Smooth muscle cell of the brain vasculature (primary cell): ENCODE measurements around the gene CACHD1.

Source experiments
- DNase-seq: peaks from one replicate; pipeline ENCODE4 v3.0.0-alpha.2; 2012; ENCODE audit warnings: low read depth, low spot score

The CACHD1 gene

DNA sequence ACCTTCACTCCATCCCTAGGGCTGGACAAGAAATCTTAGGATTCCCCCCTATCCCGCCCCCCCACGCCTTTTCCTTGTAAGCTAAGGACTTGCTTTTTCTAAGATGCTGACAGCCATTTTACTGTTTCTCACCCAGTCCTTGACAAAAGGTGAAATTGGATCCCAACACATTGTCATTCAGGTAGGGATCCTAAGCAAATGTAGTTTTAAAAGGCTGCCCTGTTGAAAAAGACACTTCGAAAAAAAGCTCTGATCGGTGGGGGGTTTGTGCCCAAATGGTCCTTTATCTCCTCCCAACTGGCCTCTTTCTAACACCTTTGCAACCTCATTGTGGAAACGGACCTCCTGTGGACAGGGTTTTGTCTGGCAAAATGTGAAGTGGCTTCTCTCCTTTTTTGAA is 2.9 kb downstream of the CACHD1 start:
- no peak for DNase-seq

DNA sequence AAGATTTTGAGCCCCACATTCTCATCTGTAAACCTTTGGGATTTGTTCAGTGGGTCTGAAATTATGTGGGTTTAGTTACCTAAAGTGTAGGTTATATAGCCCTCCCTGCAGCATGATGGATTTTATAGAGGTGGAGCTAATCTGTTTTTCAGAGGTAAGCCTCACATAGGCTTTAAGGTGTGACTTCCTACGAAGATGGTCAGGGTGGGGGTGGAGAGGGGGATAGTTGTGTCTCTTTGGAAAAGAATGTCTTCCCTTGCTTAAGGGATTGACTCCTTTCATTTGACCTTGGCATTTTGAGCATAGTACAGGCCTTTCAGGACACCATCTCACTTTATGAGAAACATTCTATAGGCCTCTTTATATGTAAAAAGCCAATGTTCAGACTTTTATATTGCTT is 3.4 kb downstream of the CACHD1 start:
- no peak for DNase-seq

DNA sequence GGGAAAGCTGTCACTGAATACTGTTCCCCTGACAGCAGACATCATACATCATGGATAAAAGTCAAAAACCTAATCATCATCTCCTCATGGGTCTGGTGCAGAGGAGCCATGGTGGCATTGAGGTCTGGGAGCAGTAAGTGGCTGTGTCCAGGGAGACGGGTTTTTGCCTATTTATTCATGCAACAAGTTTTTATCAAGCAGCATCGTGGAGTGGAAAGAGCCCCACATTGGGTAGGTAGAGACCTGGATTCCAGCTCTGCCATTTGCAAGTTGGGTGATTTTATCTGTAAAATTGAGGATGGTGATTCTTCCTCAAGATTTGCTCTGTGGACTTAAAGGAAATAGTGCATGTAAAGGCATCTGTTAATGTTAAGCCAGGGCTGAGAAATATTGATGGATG is 4.2 kb downstream of the CACHD1 start:
- no peak for DNase-seq

DNA sequence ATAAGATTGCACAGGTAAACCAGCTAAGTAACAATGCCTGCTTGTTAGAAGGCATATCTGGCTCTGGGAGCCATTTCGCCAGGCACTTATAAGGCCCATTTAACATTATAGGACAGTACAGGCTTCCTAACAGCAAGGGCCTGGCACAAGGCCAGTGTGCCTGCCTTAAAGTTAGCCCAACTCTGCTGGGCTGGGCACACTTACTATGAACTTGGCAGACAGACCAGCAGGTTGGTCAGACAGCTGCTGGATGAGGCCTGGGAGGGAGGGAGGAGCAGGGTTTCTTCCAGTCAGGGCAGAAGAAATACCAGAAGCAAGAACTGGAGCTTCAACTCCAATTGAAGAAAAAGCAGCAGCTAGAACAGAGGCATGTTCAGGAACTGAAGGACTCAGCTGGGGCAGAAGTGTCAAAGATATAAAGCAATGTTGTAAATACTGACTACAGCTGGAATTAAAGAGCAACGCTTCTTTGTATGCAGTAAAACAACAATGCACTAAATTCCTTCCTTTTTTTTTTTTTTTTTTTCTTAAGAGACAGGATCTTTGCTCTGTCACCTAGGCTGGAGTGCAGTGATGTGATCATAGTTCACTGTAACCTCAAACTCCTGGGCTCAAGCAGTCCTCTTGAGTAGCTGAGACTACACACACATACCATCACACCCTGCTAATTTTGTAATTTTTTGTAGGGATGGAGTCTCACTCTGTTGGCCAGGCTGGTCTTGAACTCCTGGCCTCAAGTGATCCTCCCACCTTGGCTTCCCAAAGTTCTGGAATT is 4.9 kb downstream of the CACHD1 start:
- no peak for DNase-seq

DNA sequence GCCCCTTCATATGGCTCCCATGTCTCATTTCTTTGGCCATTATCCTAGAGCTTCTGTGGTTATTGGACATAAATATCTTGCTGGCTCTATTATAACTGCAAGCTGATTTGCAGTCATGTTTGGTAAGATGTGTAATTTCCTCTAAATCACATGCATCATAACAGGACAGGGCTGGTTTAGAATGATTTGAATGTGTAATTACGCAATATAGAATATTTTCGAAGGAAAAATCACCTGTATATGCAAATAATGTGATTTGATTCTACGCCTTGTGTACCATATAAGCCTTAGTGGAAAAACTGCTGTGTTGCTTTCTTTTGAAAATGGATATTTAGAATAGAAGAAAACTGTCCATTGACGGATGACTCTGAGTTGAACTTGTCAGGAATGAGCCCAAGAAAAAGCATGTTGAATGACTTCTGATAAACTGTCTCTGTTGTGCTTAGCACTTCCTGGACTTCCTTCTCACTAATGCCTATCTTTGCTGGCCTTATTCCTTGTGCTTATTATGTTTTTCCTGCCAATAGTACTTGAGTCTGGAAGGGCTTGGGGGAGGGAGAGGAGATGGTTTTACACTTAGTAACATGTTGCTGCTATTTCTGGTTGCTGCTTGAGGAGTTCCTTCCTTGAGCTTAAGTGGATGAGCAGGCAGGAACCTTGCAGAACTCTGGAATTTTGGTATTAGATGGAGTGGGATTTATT is 6.5 kb downstream of the CACHD1 start:
- DNase-seq = no peak

DNA sequence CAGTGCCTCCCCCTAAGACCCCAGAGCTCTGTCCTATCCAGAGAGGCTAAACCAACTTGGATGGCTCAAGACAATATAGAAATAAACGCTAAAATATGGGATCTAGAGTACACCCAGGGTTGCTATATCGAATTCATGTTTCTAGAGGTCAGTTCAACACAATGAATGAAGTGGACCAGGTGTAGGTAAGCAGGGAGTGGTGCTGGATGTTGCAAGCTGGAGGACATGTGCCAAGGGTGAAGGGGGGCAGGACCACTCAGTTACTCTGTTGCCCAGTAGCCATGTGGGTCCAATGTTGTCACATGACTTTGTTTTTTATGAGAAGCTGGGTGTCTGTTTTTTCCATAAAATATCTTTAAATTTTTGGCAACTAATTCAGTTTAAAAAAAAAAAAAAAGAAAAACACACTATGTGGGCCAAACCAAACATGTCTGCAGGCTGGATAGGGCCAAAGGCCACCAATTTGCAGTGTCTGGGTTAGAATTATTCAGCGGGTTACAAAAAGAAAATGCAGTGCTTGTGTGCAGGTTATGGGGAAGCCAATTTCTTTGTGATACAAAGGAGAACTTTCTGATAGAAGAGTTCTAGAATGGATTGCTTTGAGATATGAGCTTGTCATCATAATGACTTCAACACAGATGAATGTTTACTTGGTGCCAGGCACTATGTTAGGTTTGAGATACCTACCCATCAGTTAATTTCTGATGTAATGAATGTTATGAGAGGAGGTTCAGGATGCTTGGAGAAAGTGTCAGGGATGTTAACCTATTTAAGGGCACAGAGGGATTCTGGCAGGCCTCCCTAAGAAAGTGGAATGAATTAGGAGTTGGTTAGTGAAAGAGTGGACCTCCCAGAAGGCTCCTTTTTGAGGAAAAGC is 8.9 kb downstream of the CACHD1 start:
- DNase-seq = no peak

DNA sequence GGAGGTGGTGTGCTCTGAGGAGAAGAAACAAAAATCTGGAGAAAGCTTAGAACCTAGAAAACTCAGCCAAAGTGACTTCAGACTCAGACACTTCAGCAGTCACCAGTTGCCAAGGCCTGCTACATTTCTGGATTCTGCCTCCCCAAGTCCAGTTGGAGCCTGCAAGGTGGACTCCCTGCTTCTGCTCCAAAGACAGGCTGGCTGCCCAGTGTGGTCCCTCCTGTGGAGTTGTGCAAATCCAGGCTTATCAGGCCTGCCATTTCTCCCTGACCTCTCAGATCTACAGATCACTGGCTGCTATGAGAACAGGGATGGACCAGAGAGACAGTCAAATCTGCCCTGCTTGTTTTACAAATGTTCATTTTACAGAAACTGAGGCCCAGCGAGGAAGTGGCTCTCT is 9.9 kb downstream of the CACHD1 start:
- DNase-seq = no peak

DNA sequence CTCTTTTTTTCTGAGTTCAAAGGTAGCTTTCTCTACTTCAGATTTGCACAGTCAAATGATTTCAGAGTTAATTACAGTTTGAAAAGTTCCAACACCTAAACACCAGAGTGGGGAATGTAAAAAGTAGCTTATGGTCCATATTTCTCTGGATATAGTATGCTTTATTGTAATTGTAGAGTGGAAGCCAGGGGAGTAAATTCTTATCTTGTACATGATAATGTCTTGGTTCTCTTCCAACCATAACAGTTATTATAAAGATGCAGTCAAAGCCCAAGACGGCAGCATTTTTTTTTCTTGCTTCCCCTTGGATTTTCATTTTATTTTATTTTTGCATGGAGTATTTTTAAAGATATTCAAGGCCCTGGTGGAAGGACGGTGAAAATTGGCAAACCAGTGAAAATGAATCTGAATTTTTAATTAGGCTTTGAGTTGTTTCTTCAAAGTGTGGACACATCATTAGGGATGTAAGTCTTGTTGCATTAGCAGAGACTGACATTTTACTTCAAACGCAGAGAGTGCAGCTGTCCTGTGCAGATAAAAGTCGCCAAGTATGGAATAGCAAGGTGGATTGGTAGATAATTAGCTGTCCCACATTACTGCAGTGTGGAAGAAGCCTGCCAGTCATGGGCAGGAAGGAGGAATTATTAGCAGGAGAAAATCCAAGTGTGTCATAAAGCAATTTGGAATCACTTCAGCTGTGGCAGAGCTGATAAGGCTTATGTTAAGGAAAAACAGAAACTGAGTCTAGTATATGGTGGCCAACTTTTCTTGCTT is 11.3 kb downstream of the CACHD1 start:
- DNase-seq = no peak

DNA sequence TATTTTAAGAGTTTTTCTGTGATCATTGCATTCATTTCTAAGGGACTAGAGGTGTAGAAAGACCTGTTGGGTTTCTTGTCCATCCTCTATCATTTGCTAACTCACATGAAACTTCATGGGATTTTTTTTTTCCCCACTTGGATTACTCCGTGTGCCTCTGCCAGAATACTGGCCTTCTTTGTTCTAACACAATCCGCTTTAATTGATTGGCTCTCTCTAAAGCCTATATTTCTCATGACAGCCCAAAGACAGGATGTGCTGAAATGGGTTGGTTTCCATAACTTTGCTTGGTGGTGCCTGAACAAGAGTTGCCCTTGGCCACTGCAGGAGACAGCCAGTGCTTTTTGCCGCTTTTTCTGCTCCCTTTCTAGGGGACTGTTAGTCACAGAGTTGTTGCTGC is 12.2 kb downstream of the CACHD1 start:
- DNase-seq = no peak

DNA sequence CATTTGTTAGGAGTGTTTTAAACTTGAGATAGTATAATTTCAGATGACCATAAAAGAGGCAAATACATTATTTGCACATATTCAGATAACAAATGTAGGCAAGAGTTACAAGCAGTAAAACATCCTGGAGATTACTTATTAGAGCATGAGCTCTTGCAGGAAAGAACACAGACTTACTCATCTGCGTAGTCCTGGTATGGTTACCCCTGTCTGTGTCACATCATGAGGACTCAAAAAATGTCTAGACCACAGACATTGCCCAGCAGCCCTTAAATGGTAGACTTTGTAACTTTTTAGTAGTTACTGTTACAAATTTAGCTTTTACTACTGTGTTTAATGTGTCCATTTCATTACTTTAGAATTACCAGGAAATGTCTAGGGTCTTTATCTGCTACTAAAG is 12.8 kb downstream of the CACHD1 start:
- DNase-seq = no peak

DNA sequence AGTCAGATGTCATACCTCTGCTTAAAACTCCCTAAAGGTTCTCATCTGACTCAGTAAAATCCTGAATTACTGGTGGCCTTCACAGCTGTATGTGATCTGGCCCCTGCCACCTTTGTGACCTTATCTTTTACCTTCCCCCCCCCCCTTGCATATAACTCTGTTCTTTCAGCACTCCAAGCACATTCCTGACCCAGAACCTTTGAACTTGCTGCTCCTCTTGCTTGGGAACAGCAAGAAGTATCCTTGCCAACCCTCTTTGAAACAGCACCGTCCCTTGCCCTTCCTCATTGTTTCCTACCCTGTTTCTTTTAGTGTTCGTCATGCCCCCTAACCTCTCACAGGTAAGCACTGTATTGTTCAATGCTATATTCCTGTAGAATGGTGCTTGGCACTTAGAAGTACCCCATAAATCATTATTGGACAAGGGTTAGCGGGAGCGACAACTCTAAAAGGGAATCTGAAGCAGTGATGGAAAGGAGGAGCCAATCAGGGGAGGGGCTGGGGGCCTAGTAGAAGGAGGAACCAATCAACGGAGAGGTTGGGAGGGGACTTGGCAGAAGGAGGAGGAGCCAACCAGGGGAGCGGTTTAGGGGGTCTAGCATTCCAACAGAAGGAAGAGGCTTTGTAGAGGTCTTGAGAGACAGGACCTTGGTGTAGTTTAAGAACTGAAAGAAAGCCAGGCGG is 13.9 kb downstream of the CACHD1 start:
- no peak for DNase-seq

DNA sequence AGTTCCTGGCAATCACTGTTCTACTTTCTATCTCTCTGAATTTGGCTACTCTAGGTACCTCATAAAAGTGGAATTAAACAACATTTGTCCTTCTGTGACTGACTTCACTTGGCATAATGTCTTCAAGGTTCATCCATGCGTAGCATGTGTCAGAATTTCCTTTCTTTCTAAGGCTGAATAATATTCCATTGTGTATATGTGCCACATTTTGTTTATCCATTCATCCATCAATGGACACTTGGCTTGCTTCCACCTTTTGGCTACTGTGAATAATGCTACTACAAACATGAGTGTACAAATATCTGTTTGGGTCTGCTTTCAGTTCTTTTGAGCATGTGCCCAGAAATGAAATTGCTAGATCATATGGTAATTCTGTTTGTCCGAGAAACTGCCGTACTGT is 14.7 kb downstream of the CACHD1 start:
- no peak for DNase-seq

DNA sequence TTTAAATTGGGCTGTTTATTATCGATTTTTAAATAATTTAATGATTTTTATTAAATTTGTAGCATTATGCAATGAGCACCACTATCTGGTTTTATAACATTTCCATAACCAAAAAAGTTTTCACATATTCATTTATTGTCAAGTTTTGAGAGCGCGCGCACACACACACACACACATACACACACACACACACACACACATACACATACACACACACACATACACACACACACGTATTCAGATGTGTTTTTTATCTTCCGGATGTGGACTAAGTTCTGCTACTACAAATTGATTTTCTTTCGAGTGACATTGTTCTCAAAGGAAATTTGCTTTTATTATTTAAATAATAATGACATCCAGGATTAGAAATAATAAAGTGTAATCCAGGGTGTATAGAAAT is 16.3 kb downstream of the CACHD1 start:
- DNase-seq = no peak

DNA sequence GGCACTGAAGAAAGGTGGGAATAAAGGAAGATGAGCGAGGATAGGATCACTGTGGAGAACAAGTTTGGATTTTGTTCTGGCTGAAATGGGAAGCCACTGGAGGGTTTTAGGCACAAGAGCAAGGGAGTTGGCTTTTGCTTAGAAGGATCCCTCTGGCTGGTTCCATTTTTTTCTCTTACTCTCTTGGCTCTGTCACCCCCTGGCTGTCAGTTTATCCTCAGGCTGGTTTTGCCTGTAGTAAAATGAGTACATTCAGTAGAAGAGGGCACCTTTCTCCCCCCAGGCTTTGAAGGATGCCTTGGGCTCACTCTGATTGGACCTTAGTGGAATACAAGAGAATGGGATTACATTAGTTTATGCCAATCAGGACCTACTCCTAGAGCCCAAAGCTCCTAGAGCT is 17.1 kb downstream of the CACHD1 start:
- DNase-seq = no peak

DNA sequence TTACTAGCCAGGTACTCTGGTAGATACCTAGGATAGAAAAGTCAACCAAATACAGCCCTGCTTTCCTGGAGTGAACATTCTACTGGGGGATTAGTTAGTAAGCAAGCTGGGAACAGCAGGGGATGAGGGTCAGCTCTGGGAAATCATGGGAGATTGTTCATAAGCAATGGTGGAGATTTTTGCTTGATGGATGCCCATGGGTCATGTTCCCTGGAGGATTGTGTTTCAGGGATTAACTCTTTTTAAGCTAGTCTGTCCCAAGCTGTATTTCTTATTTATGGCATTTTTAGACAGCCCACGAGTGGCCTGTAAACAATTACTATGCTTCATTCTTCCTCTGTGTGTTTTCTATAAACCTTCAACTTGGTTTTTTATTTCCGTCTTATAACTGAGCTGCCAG is 18.9 kb downstream of the CACHD1 start:
- no peak for DNase-seq

DNA sequence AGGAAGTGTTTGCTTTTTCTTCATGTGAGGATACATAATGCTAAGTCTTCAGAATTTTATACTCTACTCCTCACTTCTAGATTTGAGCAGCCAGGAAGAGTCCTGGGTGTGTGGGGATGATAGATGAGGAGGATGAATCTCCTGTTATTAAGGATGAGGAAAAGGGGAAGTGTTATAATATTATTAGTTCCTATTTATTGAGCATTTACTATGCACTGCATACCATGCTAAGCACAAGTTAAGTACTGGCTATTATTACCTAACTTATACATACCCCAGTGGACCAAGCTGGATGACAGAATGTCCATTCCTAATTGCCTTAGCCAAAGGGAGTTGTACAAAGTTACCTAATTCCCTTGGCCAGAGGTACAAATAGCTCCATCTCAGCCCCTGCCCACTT is 19.8 kb downstream of the CACHD1 start:
- no peak for DNase-seq

DNA sequence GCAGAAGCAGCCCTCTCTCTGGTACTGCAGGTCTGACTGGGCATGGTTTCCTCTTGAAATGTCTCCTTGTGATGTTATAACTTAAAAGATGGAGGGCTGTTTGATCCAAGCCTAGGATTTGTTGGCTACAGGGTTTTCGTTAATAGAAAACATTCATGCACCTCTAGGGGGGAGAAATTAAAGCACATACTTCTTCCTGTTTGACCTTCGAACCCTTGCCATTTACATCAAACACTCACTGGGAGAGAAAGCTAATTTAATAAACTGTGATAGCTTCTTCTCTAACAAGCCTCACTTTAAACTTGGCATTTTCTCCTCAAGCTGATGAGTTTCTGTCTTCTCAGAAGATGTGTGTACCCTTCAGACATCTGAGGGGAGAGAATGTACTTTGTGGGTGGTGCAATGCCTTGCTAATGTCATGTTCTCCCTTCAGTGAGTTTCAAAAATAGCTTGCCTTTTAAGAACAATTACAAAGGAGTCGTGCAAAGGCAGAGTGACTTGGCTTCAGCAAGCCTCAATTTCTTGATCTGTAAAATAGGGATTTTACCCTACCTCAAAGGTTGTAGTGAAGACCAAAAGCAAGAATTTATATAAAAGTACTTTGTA is 20.4 kb downstream of the CACHD1 start:
- no peak for DNase-seq

DNA sequence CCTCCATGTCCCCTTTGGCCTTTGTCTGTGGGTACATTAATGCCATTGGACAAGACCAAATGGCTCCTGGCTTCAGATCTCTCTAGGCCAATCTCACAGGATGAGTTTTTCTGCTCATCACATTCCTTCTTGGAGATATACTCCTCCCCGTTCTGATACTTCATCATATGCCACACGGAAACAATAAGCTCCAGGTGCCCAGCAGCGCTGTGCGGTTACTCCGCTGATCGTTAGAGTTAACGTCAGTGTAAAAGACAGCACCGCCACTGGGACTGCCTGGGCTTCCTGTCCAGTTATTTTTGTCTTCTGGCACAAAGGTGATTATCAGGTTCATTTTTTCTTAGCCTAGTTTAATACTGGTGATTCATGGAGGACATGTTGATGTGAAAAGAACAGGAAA is 22.5 kb downstream of the CACHD1 start:
- no peak for DNase-seq

DNA sequence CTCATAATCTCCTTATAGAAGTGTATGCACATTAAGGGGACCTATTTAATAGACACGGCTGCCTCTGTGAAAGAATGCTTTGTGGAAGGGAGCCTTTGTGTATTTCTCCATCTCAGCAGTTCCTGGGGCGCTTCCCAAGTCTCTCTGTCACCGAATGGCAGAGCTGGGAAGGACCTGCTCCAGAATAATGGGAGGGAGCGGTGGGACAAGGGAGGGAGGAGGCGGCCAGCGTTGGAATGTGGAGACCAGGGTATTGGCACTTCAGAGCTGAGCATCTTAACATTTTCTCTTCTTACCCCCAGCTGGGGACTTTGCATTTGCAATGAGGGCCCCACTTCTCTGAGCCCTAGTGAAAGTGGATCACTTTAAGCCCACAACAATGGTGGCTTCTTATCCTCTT is 23.9 kb downstream of the CACHD1 start:
- no peak for DNase-seq

DNA sequence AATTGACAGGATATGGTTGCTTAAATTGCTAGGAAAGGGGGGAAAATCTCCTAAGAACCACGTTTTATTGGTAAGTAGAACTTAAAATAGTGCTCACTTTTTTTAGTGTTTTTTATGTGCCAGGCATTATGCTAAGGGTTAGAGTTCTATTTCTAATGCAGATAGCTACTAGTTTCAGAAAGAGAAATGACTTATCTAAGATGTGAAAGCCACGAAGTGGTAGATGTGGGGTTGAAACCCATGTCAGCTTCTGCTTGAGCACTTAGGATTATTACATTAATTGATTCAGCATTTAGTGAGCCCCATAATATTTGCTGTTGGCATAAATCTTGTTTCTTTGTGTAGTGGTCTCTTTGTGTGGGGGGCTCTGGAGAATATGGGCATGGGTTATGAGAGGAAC is 24.7 kb downstream of the CACHD1 start:
- no peak for DNase-seq

DNA sequence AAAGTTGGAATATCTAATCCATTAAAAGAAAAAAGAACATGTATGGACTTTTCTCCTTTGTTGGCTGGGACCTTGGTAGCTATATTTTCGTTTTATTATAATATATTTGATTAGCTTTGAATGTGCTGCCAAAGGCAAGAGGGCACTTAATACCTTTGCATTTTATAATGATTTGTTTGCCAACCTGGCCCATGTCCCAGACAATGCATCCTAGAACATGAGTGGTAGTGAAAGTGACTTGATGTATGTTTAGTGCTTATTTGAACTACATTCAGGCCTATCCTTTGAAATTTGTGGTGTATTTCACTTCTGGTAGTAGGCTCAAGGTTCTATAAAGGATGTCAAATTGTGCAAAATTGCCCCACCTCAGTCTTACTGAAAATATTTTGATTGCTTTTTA is 25.9 kb downstream of the CACHD1 start:
- DNase-seq = no peak
